NCI-H1417 treated with DMSO at 0.1 percent for 48 hours (cell line): ENCODE measurements around the gene PILRB.
"Not testable (repeated sequence)": the region's sequence is repeated elsewhere in the genome, so short reads cannot be mapped to it uniquely, and the experiment has no call there.

Experiments
- DNase-seq: peaks from one replicate; lab custom pipeline; 2025; lab: John Stamatoyannopoulos, UW

The PILRB gene

DNA sequence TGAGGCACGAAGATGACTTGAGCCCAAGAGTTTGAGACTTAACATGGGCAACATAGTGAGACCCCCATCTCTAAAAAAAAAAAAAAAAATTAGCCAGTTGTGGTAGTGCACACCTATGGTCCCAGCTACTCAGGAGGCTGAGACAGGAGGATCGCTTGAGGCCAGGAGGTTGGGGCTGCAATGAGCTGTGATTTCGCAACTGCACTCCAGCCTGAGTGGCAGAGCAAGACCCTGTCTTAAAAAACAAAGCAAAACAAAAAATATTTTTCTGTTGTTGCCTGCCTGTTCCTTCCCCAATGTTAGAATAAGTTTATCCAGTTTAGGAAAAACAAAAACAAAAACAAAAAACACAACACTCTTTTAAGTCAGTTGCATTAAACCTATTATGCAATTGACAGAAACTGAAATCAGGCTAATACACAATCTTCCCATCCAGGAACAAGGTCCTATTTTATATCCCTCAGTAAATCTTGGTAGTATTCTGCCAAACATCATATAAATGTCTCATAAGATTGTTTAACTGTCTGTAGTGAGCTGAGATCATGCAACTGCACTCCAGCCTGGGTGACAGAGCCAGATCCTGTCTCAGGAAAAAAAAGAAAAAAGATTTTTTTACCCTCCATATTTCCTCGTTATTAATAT lies 20.3 kb downstream of the PILRB start:
- no peak for DNase-seq

DNA sequence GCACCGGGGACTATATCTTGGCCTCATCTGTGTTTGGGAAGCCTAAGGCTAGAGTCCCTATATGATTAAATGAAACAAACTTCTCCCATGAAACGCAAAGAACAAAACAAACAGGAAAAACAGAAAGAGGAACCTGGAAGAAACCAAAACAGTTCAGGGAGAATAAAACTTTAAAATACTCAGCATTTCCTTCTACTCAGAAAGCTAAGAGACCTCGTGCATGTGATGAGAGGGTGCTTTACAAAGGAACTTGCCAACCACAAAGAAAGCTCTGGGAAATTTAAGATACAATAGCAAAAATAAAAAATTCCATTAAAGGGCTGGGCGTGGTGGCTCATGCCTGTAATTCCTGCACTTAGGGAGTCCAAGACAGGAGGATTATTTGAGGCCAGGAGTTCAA lies 22.3 kb downstream of the PILRB start:
- DNase-seq = no peak

- DNase-seq = not testable (repeated sequence)
Measured at GRCh38 chr7:100381531-100382233, 23.8 kb downstream of the PILRB start.

DNA sequence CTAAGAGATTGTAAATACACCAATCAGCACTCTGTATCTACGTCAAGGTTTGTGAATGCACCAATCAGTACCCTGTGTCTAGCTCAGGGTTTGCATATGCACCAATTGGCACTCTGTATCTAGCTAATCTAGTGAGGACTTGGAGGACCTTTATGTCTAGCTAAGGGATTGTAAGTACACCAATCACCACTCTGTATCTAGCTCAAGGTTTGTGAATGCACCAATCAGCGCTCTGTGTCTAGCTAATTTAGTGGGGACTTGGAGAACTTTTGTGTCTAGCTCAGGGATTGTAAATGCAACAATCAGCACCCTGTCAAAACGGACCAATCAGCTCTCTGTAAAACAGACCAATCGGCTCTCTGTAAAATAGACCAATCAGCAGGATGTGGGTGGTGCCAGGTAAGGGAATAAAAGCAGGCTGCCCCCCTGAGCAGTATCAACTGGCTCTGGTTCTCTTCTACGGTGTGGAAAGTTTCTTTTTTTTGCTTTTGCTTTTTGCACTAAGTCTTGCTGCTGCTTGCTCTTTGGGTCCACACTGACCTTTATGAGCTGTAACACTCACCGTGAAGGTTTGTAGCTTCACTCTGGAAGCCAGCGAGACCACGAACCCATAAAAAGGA lies 24.4 kb downstream of the PILRB start:
- DNase-seq = not testable (repeated sequence)

DNA sequence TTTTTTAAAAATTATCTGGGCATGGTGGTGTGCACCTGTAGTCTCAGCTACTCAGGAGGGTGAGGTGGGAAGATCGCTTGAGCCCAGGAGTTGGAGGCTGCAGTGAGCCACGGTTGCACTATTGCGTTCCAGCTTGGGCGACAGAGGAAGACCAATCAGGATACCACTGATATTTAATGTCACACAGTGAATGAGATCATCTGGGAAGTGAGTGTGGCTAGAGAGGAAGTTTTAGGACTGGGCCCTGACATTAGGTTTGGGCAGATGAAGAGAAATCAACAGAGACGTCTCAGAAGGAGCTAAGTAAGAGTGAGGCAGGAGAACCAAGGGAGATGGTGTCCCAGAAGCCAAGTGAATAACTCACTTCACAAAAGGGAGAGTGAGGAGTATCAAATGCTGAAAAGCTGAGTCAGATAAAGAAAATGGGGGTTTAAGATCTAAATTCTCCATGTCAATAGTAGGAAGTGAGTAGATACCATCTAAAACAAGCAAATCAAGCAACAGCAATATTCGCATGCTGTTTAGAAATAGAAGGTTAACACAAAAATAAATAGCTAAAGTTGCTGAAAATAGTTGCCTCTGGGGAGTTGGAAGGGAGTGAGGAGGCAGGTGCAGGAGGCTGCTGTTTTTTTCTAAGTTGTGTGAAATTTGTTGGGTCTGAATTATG lies 26.8 kb downstream of the PILRB start:
- DNase-seq = no peak

DNA sequence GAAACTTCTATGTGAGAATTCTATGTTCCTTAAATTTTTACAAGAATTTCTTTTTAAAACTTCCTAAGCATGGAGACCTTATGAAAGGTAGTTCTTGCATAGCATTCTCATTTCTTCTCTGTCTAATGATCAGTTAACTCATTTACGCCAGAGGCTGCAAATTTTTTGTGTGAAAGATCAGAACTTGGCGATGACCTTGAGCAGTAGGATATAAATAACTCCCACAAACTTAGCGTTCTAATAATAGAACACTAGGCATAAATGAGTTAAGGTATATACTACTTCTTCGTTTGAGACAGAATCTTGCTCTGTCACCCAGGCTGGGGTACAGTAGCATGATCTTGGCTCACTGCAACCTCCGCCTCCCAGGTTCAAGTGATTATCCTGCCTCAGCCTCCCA lies 29.0 kb downstream of the PILRB start:
- no peak for DNase-seq

DNA sequence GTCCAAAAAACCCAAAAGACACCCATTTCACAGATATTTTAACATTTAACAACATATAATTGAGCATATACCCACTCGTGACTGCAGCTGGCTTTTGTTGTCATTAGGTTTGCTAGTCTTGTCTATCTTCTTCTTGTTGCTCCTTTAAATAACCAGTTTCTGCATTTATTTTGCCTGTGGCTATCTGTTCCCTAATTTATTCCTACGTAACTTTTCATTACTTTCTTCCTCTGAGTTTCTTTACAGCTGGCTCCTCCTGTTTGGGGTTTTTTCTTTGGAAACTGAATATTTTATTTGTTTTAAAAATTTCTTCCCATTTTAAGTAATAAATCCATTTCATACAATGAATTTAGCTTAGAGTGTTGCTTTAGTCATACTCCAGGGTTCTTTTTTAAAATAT lies 29.8 kb downstream of the PILRB start:
- no peak for DNase-seq

DNA sequence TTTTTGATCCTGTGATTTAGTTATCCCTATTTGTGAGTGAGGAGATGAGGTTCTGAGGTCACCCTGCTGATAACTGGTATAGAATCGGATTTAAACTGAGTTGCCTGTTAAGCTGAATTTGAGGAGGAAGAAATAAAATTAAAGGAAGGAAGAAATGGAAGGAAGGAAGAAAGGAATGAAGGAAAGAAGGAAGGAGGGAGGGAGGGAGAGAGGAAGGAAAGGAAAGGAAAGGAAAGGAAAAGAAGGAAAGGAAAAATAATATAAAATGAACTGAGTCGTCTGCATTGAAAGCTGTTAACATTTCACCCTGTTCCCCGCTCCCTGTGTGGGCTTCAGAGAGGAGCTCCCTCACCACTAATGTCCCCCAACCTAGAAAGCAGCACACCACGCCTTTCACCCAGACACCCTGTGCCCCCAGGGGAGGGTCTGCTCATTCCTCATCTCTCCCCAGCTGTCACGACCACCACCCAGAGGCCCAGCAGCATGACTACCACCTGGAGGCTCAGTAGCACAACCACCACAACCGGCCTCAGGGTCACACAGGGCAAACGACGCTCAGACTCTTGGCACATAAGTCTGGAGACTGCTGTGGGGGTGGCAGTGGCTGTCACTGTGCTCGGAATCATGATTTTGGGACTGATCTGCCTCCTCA lies 31.6 kb downstream of the PILRB start:
- no peak for DNase-seq

DNA sequence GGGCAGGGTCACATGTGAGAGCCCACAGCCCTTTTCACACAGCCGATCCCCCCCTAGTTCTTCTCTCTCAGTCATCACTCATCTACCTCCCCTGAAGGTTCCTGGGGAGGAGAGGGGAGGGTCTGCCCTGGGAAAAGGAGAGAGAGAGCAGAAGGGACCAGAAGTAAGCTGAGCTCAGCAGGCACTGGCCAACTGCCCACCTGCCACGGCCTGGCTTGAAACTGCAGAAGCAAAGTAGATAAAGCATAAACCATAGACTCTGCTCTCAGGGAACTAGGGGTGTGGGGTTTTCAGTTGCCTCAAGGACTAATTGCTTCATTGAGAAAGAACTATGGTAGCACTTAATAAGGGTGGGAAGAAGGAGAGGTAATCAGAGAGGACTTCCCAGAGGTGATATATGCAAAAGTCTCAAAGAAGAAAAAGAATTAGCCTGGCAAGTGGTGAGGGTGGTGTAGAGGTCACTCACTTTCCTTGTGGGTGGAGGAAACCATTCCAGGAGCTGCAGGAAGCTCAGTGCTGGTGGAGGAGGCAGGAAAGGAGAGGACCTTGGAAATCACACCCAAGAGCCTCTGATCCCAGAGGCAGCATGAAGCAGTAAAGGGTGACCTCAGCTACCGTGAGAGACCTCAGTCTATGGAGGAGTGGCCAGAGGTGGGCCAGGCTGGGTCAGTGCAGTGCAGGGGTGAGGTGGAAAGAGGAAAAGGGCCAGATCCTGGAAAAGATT lies 32.5 kb downstream of the PILRB start:
- no peak for DNase-seq

- no peak for DNase-seq
Measured at GRCh38 chr7:100393233-100393905, 35.5 kb downstream of the PILRB start.

DNA sequence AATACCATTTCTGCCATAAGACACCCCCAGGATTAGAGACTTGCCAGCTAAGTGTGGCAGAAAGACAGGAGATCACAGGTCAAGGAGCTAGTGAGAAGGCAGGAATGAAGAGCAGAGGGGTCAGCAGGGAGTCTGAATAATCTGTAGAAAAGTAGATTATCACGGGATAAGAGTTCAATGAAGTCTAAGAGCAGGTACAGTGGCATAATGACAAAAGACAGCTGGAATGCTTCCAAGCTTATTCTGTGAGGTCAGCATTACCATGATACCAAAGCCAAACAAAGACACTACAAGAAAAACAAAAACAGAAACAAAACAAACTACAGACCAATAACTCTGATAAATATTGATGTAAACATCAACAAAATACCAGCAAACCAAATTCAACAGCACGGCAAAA lies 36.2 kb downstream of the PILRB start:
- no peak for DNase-seq

- DNase-seq = no peak
Measured at GRCh38 chr7:100396421-100396982, 38.6 kb downstream of the PILRB start.

GRCh38 chr7:100397315-100398081 lies 39.6 kb downstream of the PILRB start:
- DNase-seq = no peak

- no peak for DNase-seq
Measured at GRCh38 chr7:100398239-100398638, 40.3 kb downstream of the PILRB start.

GRCh38 chr7:100400041-100400440 lies 42.1 kb downstream of the PILRB start:
- no peak for DNase-seq

GRCh38 chr7:100400656-100401055 lies 42.7 kb downstream of the PILRB start:
- DNase-seq = no peak

- no peak for DNase-seq
Measured at GRCh38 chr7:100401811-100402210, 43.9 kb downstream of the PILRB start.

- DNase-seq = no peak
Measured at GRCh38 chr7:100402241-100402640, 44.3 kb downstream of the PILRB start.

GRCh38 chr7:100406767-100407166 lies 48.9 kb downstream of the PILRB start:
- DNase-seq = no peak
